Neural crest cell (in vitro differentiated cells): ENCODE results near the gene CENPX. TPM values are rescaled to one million over a fixed set of nuclear protein-coding genes. Genes with fewer than 3 reads are reported as not detected.

Source experiments
- DNase-seq: peaks from one replicate; pipeline ENCODE4 v3.0.0; 2021; ENCODE audit warnings: low read depth, mixed read lengths, low spot score
- H3K27ac Mint-ChIP-seq: one replicate; pipeline ENCODE4 v1.8.0; 2021; ENCODE audit warnings: mild to moderate bottlenecking, mixed read lengths; ENCODE audit not compliant: unreplicated experiment
- H3K27me3 Mint-ChIP-seq: 2 replicates; pipeline ENCODE4 v1.8.0; 2021; ENCODE audit warnings: low read depth, mild to moderate bottlenecking, mixed read lengths
- H3K36me3 Mint-ChIP-seq: 2 replicates; pipeline ENCODE4 v1.8.0; 2021; ENCODE audit warnings: low read depth, mild to moderate bottlenecking, mixed read lengths
- H3K4me1 Mint-ChIP-seq: 2 replicates; pipeline ENCODE4 v1.8.0; 2021; ENCODE audit warnings: mixed read lengths
- H3K4me3 Mint-ChIP-seq: one replicate; pipeline ENCODE4 v1.8.0; 2021; ENCODE audit warnings: mild to moderate bottlenecking, mixed read lengths
- H3K9me3 Mint-ChIP-seq: 2 replicates; pipeline ENCODE4 v1.8.0; 2021; ENCODE audit warnings: mixed read lengths
- total RNA-seq: library from RNA; stranded (reverse); gene quantifications from 2 replicates; pipeline ENCODE4 v1.2.1, GENCODE V29; 2021
- TF ChIP-seq, protein P1 (sequence below): fragments of 200-600 bp; sonication (generic); conservative IDR thresholded peaks from 2 replicates; pipeline ENCODE4 v1.5.0; 2021; ENCODE audit warnings: antibody characterized with exemption, mild to moderate bottlenecking

The CENPX gene
- total RNA-seq, 1 donor from 2014 or later = 135 TPM

GRCh38 chr17:82052638-82053059, 30.0 kb upstream of the CENPX start:
- Mint-ChIP-seq H3K36me3 (peaks cover 1% of the 10 kb centered on the region), H3K27me3 (no peaks in the 10 kb centered on the region), H3K4me3 (peak overlapping the region; percentile 87), H3K9me3 (no peaks in the 10 kb centered on the region), H3K27ac (peak overlapping the region; percentile 12), H3K4me1 (no peaks in the 10 kb centered on the region)
- TF ChIP-seq, protein P1, sequence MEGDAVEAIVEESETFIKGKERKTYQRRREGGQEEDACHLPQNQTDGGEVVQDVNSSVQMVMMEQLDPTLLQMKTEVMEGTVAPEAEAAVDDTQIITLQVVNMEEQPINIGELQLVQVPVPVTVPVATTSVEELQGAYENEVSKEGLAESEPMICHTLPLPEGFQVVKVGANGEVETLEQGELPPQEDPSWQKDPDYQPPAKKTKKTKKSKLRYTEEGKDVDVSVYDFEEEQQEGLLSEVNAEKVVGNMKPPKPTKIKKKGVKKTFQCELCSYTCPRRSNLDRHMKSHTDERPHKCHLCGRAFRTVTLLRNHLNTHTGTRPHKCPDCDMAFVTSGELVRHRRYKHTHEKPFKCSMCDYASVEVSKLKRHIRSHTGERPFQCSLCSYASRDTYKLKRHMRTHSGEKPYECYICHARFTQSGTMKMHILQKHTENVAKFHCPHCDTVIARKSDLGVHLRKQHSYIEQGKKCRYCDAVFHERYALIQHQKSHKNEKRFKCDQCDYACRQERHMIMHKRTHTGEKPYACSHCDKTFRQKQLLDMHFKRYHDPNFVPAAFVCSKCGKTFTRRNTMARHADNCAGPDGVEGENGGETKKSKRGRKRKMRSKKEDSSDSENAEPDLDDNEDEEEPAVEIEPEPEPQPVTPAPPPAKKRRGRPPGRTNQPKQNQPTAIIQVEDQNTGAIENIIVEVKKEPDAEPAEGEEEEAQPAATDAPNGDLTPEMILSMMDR = no peak
- no peak for DNase-seq

DNA sequence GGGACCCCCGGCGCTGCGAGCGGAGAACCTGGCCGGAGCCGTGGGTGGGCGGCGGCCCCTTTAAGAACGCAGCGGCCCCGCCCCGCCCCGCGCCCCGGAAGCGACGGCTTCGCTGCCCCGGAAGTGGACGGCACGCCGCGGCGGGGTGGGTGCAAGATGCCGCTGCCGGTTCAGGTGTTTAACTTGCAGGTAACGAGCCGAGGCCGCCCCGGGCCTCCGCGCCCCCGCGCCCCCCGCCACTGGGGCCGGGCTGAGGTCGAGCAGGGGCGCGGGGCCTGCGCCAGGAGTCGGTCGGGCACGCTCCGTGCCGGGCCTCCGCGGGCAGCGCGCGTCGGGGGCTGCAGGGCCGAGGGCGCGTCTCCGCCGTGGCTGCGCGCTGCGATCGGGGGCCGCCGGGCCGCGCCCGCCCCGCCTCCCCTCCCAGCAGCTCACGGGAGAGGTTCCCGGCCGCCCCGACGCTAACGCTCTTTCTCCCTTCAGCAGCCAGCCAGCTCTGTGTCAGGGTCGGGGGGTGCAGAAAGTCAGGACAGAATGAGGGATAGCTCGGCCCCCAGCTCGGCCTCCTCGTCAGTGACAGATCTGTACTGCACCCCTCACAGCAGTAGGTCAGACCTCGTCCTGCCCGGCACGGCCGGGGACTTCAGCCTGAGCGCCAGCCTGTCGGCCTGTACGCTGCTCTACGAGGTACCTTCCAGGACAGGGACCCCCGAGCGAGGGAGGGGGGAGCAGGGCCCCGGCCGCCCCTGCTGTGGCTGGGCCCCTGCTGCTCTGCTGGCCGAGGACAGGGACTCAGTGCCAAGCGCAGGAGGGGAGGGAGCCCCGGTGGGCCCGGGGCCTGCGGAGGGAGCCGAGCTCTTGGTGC, 29.3 kb upstream of the CENPX start, which contains the start of the genes GPS1 and RFNG:
TSS of gene GPS1 (plus strand) at position 123 of the 862 bp plus-strand sequence. CDS start at position 157, 34 bp downstream.
TSS of gene RFNG (minus strand) at position 36 of the 862 bp plus-strand sequence. CDS start 45 bp downstream, outside the sequence.
- Mint-ChIP-seq H3K4me3 (peak within 1 kb of the TSS; percentile 88), H3K27ac (peak within 1 kb of the TSS; percentile 12), H3K4me1 (no peaks in the 10 kb centered on the region), H3K27me3 (no peaks in the 10 kb centered on the region), H3K9me3 (no peaks in the 10 kb centered on the region), H3K36me3 (peaks cover 5% of the 10 kb centered on the region)
- peak; percentile 58 for DNase-seq
- TF ChIP-seq, protein P1 = no peak

DNA sequence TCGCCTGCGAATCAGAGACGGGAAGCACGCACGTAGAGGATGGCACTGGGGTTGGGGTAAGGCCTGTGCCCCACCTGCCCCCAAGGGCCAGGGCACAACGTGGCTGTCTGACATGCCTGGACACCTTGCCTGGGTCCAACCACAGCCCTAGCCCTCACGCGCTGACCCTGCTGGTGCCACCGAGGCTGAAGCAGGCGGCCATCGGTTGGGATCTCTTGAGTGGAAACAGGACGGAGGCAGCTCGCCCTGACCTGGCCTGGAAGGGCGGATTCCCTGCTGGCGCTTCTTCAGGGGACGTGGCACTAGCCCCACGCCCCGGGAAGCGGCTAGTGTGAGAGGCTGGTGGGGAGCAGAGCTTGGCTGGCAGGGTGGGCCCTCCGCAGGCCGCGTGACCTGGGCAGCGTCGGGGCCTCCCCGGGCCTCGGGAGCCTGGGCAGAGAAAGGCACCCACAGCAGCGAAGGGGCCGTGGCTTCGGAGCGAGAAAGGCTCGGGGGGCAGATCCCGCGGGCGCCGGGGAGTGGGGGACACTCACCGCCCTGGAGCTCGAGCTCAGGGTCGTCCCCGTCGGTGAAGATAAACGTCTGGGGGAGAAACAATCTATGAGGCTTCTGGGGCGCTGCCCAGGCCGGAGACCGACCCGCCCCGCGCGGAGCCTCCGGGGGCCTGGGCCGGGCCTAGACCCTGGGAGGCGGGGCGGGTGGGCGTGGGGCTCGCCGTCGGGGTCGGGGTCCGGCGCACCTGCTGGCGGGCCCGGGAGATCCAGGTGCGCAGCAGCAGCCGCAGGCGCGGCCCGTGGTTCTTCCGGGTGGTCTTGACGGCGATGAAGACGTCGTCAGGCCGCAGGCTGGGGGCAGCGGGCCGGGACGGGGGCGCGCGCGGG, 28.3 kb upstream of the CENPX start:
- Mint-ChIP-seq H3K9me3 (no peaks in the 10 kb centered on the region), H3K4me1 (no peaks in the 10 kb centered on the region), H3K27ac (no peak overlapping the region), H3K36me3 (peaks cover 5% of the 10 kb centered on the region), H3K4me3 (peak overlapping the region; percentile 88), H3K27me3 (no peaks in the 10 kb centered on the region)
- TF ChIP-seq, protein P1 = no peak
- no peak for DNase-seq

- peaks cover 5% of the 10 kb centered on the region for H3K36me3 Mint-ChIP-seq
- no peaks in the 10 kb centered on the region for H3K9me3 Mint-ChIP-seq
- no peaks in the 10 kb centered on the region for H3K27me3 Mint-ChIP-seq
- peak overlapping the region; percentile 88 for H3K4me3 Mint-ChIP-seq
- no peaks in the 10 kb centered on the region for H3K4me1 Mint-ChIP-seq
- no peak for DNase-seq
- H3K27ac Mint-ChIP-seq = no peak overlapping the region
- TF ChIP-seq, protein P1 = no peak
Measured at GRCh38 chr17:82050152-82050760, 27.6 kb upstream of the CENPX start.

DNA sequence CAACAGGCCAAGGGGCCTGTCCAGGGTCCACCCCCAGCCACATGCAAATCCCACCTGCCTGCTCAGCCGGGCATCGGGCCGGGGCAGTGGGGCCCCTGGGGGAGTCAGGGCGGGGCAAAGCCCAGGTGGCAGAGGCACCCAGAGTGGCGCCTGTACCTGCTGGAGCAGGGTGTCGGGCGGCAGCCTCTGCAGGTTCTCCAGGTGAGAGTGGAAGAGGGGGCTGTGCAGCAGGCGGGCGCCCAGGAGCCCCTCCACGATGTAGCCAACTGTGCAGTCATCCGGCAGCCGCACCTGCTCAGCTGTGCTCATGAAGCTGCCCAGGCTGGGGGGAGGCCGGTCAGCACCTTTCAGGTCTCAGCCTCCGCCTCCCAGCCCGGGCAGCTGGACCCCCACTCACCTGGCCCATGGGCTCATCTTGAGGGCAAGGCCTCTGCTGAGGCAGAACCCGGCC, 26.9 kb upstream of the CENPX start:
- Mint-ChIP-seq H3K27me3 (no peaks in the 10 kb centered on the region), H3K4me1 (no peaks in the 10 kb centered on the region), H3K9me3 (no peaks in the 10 kb centered on the region), H3K36me3 (peaks cover 5% of the 10 kb centered on the region), H3K4me3 (no peak overlapping the region), H3K27ac (no peak overlapping the region)
- DNase-seq = no peak
- TF ChIP-seq, protein P1 = no peak
